Measurements from ENCODE around the gene PSME1. TPM values are rescaled to one million over a fixed set of nuclear protein-coding genes. Genes with fewer than 3 reads are reported as not detected.

Gene PSME1
- total RNA-seq, 2 donors from 2014 or later, result 78.4 to 93.7 TPM

DNA sequence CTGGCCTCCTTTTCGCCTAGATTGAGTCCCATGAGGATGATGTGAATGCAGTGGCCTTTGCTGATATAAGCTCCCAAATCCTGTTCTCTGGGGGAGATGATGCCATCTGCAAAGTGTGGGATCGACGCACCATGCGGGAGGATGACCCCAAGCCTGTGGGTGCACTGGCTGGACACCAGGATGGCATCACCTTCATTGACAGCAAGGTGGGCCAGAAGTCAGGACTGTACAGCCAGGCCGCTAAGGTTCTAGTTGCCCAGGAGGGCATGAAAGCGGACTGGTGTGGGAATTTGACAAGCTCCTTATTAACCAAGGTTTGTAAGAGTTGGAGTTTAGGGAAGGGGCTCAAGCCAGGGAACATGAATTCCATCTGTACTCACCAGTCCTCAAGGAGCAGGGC, 16.3 kb upstream of the PSME1 start:
- Histone ChIP-seq H3K36me3 (replicated peaks in 1 of 2; ENCODE audit: insufficient read depth in 1 of 2, low read depth in 2 of 2) (peaks cover 24 to 37% of the 10 kb centered on the region in 2 donors), H3K9me3 (no peaks in the 10 kb centered on the region), H3K27ac (no peak overlapping the region), H3K4me1 (peaks cover 28% of the 10 kb centered on the region), H3K4me3 (no peak overlapping the region), H3K27me3 (no peaks in the 10 kb centered on the region)
- ATAC-seq (no peak), DNase-seq (no peak)
- TF ChIP-seq, protein P1, sequence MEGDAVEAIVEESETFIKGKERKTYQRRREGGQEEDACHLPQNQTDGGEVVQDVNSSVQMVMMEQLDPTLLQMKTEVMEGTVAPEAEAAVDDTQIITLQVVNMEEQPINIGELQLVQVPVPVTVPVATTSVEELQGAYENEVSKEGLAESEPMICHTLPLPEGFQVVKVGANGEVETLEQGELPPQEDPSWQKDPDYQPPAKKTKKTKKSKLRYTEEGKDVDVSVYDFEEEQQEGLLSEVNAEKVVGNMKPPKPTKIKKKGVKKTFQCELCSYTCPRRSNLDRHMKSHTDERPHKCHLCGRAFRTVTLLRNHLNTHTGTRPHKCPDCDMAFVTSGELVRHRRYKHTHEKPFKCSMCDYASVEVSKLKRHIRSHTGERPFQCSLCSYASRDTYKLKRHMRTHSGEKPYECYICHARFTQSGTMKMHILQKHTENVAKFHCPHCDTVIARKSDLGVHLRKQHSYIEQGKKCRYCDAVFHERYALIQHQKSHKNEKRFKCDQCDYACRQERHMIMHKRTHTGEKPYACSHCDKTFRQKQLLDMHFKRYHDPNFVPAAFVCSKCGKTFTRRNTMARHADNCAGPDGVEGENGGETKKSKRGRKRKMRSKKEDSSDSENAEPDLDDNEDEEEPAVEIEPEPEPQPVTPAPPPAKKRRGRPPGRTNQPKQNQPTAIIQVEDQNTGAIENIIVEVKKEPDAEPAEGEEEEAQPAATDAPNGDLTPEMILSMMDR (IDR thresholded peaks at IDR 0.05), result no peak
- no peak for TF ChIP-seq POLR2A (IDR thresholded peaks at IDR 0.05)
- intact Hi-C loops (cut with DNase I), result no loop called here
- 94 to 95% methylated on average over 6 of the region's 6 CpGs for WGBS, 2 donors

DNA sequence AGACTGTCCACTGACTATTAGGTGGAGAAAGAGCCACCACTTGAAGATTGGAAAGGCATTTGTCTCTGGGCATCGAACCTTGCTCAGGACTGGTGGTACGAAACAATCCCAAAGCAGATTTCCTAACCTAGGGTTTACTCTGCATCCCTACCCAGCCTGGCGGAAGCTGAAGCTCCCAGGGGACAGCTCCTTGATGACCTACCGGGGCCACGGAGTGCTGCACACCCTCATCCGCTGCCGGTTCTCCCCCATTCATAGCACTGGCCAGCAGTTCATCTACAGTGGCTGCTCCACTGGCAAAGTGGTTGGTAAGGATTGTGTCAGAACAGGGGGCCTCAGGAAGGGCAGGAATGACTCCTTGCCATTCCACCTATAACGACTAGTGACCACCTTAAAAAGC, 14.8 kb upstream of the PSME1 start:
- intact Hi-C loops (cut with DNase I), result no loop called here
- DNase-seq (no peak), ATAC-seq (no peak)
- 94 to 95% methylated on average over 7 to 8 of the region's 8 CpGs for WGBS, 2 donors
- Histone ChIP-seq H3K4me1 (peaks cover 21% of the 10 kb centered on the region), H3K4me3 (no peak overlapping the region), H3K36me3 (replicated peaks in 1 of 2; ENCODE audit: insufficient read depth in 1 of 2, low read depth in 2 of 2) (peaks cover 24 to 37% of the 10 kb centered on the region in 2 donors), H3K27ac (no peak overlapping the region), H3K9me3 (no peaks in the 10 kb centered on the region), H3K27me3 (no peaks in the 10 kb centered on the region)
- TF ChIP-seq POLR2A (IDR thresholded peaks at IDR 0.05), result no peak
- TF ChIP-seq, protein P1 (IDR thresholded peaks at IDR 0.05), result no peak

DNA sequence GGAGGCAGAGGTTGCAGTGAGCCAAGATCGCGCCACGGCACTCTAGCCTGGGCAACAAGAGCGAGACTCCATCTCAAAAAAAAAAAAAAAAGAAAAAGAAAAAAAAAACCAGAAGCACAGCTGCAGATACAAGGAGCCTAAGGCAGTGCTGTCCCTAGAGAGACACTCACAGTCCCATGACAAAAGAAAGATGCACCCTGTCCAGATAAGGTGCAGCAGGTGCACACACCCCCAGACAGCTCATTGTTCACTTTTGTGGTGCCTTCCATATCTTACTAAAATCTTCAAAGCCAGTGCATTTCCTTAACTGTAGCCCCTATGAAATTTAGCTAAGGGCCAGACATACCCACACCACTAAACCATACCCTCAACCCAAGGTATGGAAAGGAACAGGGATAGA, 13.6 kb upstream of the PSME1 start:
- H3K9me3 ChIP-seq, result no peaks in the 10 kb centered on the region
- no peak for ATAC-seq
- no peak overlapping the region for H3K4me3 ChIP-seq
- H3K36me3 ChIP-seq (replicated peaks in 1 of 2; ENCODE audit: insufficient read depth in 1 of 2, low read depth in 2 of 2), result peaks cover 24 to 37% of the 10 kb centered on the region in 2 donors
- H3K4me1 ChIP-seq, result peaks cover 9% of the 10 kb centered on the region
- intact Hi-C loops (cut with DNase I), result no loop called here
- no peaks in the 10 kb centered on the region for H3K27me3 ChIP-seq
- H3K27ac ChIP-seq, result no peak overlapping the region
- no peak for DNase-seq
- 94 to 97% methylated on average over 4 of the region's 4 CpGs for WGBS, 2 donors
- TF ChIP-seq, protein P1 (IDR thresholded peaks at IDR 0.05), result no peak
- no peak for TF ChIP-seq POLR2A (IDR thresholded peaks at IDR 0.05)

DNA sequence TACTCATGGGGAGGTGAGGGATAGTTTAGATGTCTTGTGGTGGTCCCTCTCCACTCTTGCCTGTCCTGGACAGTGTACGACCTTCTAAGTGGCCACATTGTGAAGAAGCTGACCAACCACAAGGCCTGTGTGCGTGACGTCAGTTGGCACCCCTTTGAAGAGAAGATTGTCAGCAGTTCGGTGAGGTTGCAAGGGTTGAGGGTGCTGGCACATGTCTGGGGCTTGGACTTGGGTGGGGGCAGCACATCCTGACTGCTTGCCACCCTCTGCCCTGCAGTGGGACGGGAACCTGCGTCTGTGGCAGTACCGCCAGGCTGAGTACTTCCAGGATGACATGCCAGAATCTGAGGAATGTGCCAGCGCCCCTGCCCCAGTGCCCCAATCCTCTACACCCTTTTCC, 13.1 kb upstream of the PSME1 start:
- 92 to 95% methylated on average over 5 to 8 of the region's 8 CpGs for WGBS, 2 donors
- H3K27ac ChIP-seq, result no peak overlapping the region
- H3K4me3 ChIP-seq, result no peak overlapping the region
- no peaks in the 10 kb centered on the region for H3K27me3 ChIP-seq
- intact Hi-C loops (cut with DNase I), result no loop called here
- no peak for DNase-seq
- no peaks in the 10 kb centered on the region for H3K9me3 ChIP-seq
- peaks cover 24 to 37% of the 10 kb centered on the region in 2 donors for H3K36me3 ChIP-seq (replicated peaks in 1 of 2; ENCODE audit: insufficient read depth in 1 of 2, low read depth in 2 of 2)
- H3K4me1 ChIP-seq, result peaks cover 4% of the 10 kb centered on the region
- ATAC-seq, result no peak
- TF ChIP-seq, protein P1 (IDR thresholded peaks at IDR 0.05), result no peak
- no peak for TF ChIP-seq POLR2A (IDR thresholded peaks at IDR 0.05)
